AG10803 (cell line): Measurements from ENCODE around the gene MED10.

Source experiments
- DNase-seq: peaks from one replicate; pipeline ENCODE4 v3.0.0; 2010; ENCODE audit warnings: low read depth
- H3K4me3 ChIP-seq: 2 replicates; pipeline ENCODE4 v1.5.1; 2011; ENCODE audit warnings: mild to moderate bottlenecking, low read length, control low read depth
- CTCF ChIP-seq: conservative IDR thresholded peaks from 2 replicates; pipeline ENCODE4 v1.5.1; 2011; ENCODE audit warnings: mild to moderate bottlenecking, low read length, control low read depth, inconsistent platforms

Gene MED10

GRCh38 chr5:6387970-6388369 is 9.6 kb upstream of the MED10 start:
- no peak for TF ChIP-seq CTCF
- no peak for DNase-seq
- H3K4me3 ChIP-seq, result no peak overlapping the region

GRCh38 chr5:6386271-6386670 is 7.9 kb upstream of the MED10 start:
- TF ChIP-seq CTCF, result no peak
- DNase-seq, result no peak
- H3K4me3 ChIP-seq, result no peak overlapping the region

- no peak for DNase-seq
- no peak overlapping the region for H3K4me3 ChIP-seq
- TF ChIP-seq CTCF, result no peak
Observed at GRCh38 chr5:6384856-6385255, 6.5 kb upstream of the MED10 start.

GRCh38 chr5:6383376-6383775 is 5.0 kb upstream of the MED10 start:
- H3K4me3 ChIP-seq, result no peak overlapping the region
- TF ChIP-seq CTCF, result no peak
- no peak for DNase-seq

- no peak for TF ChIP-seq CTCF
- DNase-seq, result no peak
- no peak overlapping the region for H3K4me3 ChIP-seq
Observed at GRCh38 chr5:6379246-6379645, 899 bp upstream of the MED10 start.

GRCh38 chr5:6378766-6379103 is 388 bp upstream of the MED10 start:
- no peak for DNase-seq
- peak overlapping the region; percentile 96 for H3K4me3 ChIP-seq
- TF ChIP-seq CTCF, result no peak

- TF ChIP-seq CTCF, result no peak
- peak; percentile 5 for DNase-seq
- H3K4me3 ChIP-seq, result peak overlapping the region; percentile 96
Observed at GRCh38 chr5:6377582-6377904, 804 bp downstream of the MED10 start.
